WERI-Rb-1 (cell line): ENCODE results near the gene CTNNAL1.

ENCODE experiments used
- DNase-seq: peaks from one replicate; pipeline ENCODE4 v3.0.0-alpha.2; 2020
- H3K27ac ChIP-seq: fragments of 250-450 bp; sonication (Bioruptor Pico); 2 replicates; pipeline ENCODE4 v1.5.1; 2020; ENCODE audit warnings: mild to moderate bottlenecking, moderate library complexity
- H3K27me3 ChIP-seq: fragments of 250-450 bp; sonication (Bioruptor Pico); 2 replicates; pipeline ENCODE4 v1.5.1; 2021; ENCODE audit warnings: mild to moderate bottlenecking, low read depth, moderate library complexity; ENCODE audit not compliant: insufficient read depth, severe bottlenecking
- H3K36me3 ChIP-seq: fragments of 250-450 bp; sonication (Bioruptor Pico); 2 replicates; pipeline ENCODE4 v1.5.1; 2020; ENCODE audit warnings: mild to moderate bottlenecking, moderate library complexity
- H3K4me3 ChIP-seq: 2 replicates; pipeline ENCODE4 v1.5.1; 2011; ENCODE audit warnings: low read depth, mild to moderate bottlenecking, control low read depth, low read length
- H3K9me3 ChIP-seq: fragments of 250-450 bp; sonication (Bioruptor Pico); 2 replicates; pipeline ENCODE4 v1.5.1; 2021; ENCODE audit warnings: mild to moderate bottlenecking, moderate library complexity; ENCODE audit not compliant: severe bottlenecking
- TF ChIP-seq, protein P1 (sequence below): IDR thresholded peaks from 2 replicates; pipeline ENCODE4 v1.5.1; 2011; ENCODE audit warnings: low read depth, mild to moderate bottlenecking, control low read depth, inconsistent platforms, low read length

CTNNAL1 gene

DNA sequence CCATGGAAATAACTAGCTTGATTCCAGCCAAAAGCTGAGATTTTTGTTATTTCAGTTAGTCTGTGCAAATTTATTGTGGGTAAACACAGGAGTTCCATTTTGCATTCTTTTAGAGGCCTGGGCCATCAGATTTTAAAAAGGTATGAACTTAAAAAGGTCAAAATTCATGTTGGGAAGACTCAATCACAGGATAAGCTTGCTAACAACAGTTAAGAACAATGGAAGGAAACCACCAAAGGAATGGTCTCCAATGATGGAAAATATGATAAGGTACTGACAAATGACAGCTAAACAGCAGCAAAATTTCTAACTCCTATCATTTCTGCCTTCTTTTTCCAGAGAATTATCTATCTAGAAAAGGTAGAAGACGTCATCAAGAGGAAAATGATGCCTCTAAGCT lies 63.1 kb downstream of the CTNNAL1 start:
- Histone ChIP-seq H3K9me3 (no peaks in the 10 kb centered on the region), H3K36me3 (peaks cover 48% of the 10 kb centered on the region), H3K27me3 (no peaks in the 10 kb centered on the region), H3K27ac (no peak overlapping the region), H3K4me3 (no peak overlapping the region)
- DNase-seq, result no peak
- TF ChIP-seq, protein P1, sequence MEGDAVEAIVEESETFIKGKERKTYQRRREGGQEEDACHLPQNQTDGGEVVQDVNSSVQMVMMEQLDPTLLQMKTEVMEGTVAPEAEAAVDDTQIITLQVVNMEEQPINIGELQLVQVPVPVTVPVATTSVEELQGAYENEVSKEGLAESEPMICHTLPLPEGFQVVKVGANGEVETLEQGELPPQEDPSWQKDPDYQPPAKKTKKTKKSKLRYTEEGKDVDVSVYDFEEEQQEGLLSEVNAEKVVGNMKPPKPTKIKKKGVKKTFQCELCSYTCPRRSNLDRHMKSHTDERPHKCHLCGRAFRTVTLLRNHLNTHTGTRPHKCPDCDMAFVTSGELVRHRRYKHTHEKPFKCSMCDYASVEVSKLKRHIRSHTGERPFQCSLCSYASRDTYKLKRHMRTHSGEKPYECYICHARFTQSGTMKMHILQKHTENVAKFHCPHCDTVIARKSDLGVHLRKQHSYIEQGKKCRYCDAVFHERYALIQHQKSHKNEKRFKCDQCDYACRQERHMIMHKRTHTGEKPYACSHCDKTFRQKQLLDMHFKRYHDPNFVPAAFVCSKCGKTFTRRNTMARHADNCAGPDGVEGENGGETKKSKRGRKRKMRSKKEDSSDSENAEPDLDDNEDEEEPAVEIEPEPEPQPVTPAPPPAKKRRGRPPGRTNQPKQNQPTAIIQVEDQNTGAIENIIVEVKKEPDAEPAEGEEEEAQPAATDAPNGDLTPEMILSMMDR, result no peak

DNA sequence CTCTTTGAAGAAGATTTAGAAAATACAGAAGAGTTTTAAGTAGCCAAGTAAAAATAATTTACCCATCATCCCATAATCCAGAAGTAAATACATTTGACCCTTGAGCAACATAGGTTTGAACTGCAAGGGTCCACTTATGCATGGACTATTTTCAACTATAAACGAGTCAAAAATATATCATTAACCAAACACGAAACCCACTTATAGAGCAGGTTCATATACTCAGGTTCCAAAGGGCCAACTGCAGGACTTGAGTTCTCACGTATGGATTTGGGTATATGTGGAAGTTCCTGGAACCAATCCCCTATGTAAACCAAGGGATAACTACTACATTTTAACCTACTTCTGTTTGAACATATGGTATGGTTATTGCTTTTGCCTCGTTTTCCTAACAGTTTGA lies 73.3 kb downstream of the CTNNAL1 start:
- TF ChIP-seq, protein P1, result no peak
- Histone ChIP-seq H3K27me3 (no peaks in the 10 kb centered on the region), H3K4me3 (no peak overlapping the region), H3K27ac (no peak overlapping the region), H3K9me3 (no peaks in the 10 kb centered on the region), H3K36me3 (peaks cover 73% of the 10 kb centered on the region)
- no peak for DNase-seq

DNA sequence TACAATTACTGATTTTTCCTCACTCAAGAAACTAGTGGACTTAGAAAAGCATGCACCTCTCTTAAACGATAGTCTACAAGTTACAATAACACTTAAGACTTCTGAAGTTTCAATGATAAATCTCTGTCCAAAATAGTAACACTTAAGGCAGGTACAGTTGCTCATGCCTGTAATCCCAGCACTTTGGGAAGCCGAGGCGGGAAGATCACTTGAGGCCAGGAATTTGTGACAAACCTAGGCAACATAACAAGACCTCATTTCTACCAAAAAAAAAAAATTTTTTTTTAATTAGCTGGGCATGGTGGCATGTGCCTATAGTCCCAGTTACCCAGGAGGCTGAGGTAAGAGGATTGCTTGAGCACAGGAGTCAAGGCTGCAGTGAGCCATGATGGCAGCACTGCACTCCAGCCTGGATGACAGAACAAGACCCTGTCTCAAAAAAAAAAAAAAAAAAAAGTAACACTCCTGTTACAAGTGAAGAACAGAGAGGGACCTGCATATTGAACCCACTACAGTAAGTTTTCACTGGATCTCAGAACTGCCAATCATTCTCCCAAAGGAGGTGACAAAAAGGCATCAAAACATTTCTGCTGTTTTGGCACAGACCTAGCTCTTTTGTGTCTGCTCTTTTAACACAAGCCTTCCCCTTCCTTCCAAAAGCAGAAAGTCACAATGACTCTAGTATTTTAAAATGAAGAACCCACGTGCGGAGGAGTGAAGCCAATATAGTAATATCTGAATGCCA lies 75.6 kb downstream of the CTNNAL1 start:
- Histone ChIP-seq H3K4me3 (no peak overlapping the region), H3K27ac (no peak overlapping the region), H3K36me3 (peaks cover 55% of the 10 kb centered on the region), H3K27me3 (no peaks in the 10 kb centered on the region), H3K9me3 (no peaks in the 10 kb centered on the region)
- TF ChIP-seq, protein P1, result no peak
- DNase-seq, result no peak

DNA sequence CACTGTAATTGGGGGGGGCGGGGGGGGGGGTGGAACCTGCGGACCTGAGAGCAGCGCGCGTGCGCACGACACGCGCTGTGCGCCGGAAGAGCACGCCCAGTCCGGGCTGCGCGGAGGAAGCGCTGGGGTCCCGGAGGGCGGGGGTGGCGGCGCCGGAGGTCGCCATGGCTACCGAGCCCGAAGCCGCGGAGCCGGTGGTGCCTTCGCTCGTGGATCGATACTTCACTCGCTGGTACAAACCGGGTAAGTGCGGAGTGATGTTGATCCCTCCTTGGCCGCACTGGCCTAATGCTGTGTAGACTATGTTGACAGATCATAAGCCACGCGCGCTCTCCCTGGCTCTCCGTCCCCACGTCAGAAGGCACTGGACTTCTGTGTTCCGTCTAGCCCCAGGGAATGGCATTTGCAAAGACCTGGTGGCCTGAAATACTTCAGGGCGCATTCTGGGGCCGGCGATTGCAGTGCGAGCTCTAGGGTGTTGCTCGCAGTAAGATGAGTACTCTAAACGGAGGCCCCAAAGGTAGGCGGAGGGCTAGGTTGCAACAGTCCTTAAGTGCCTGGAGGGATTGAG lies 78.9 kb downstream of the CTNNAL1 start, which contains the start of gene ABITRAM:
Gene ABITRAM (plus strand): TSS at position 78 of the 571 bp plus-strand sequence. CDS start 87 bp downstream, at position 165.
- DNase-seq, result peak; percentile 85
- H3K9me3 ChIP-seq, result no peaks in the 10 kb centered on the region
- no peaks in the 10 kb centered on the region for H3K27me3 ChIP-seq
- peaks cover 37% of the 10 kb centered on the region for H3K36me3 ChIP-seq
- peak within 1 kb of the TSS; percentile 90 for H3K27ac ChIP-seq
- TF ChIP-seq, protein P1, result no peak
- H3K4me3 ChIP-seq, result peak within 1 kb of the TSS; percentile 100

DNA sequence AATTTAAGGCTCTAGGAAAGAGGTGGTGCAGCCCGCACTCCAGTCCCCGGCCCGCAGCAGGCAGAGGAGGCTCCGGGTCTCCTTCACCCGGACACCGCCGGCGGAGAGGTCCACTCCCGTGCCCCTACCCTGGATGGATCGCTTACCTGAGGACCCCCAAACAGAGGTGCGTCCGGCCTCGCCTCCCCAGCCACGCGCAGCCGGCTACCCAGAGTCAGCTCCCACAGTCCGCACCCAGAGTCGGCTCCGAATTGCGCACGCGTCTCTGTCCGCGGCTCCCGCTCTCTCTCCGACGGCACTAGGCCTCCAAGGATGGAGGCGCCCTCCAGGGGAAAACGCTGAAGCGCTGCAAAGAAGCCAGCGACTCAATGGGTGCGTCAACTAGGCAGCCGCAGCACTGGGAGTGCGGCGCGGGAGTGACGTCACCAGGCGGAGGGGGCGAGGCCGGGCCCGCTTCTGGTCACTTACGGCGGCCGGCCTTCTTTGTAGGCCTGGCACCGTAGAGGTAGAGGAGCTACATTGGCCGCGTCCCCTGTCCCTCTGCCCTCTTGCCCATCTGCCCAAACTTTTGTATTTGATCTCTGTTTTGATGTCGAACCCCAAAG lies 79.5 kb downstream of the CTNNAL1 start, which contains the start of gene ELP1:
Gene ELP1 (minus strand): TSS at position 407 of the 605 bp plus-strand sequence. CDS start 2,978 bp downstream, outside the sequence.
- peak within 1 kb of the TSS; percentile 90 for H3K27ac ChIP-seq
- H3K9me3 ChIP-seq, result no peaks in the 10 kb centered on the region
- peak within 1 kb of the TSS; percentile 100 for H3K4me3 ChIP-seq
- TF ChIP-seq, protein P1, result peak; percentile 68
- H3K27me3 ChIP-seq, result no peaks in the 10 kb centered on the region
- peaks cover 37% of the 10 kb centered on the region for H3K36me3 ChIP-seq
- DNase-seq, result peak; percentile 98
